NOMO-1 treated with dmso at 0.1 percent for 144 hours (cell line): ENCODE results near the gene MUC13.
"Not testable (repeated sequence)": the region's sequence is repeated elsewhere in the genome, so short reads cannot be mapped to it uniquely, and the experiment has no call there.

Experiments
- DNase-seq: peaks from one replicate; lab custom pipeline; 2025; ENCODE audit not compliant: unreplicated experiment; lab: John Stamatoyannopoulos, UW

The MUC13 gene

GRCh38 chr3:124934577-124934976 is at the start of gene MUC13:
MUC13 (minus strand) TSS chr3:124934751; CDS start chr3:124934712, 39 bp downstream.
- DNase-seq: peak; percentile 50

GRCh38 chr3:124982855-124983254 is 48.3 kb upstream of the MUC13 start:
- no peak for DNase-seq

GRCh38 chr3:124981472-124981871 is 46.9 kb upstream of the MUC13 start:
- DNase-seq: no peak

GRCh38 chr3:124978627-124979026 is 44.1 kb upstream of the MUC13 start:
- no peak for DNase-seq

GRCh38 chr3:124976383-124976782 is 41.8 kb upstream of the MUC13 start:
- DNase-seq: no peak

- DNase-seq: no peak
Measured at GRCh38 chr3:124974691-124975090, 40.1 kb upstream of the MUC13 start.

- DNase-seq: no peak
Measured at GRCh38 chr3:124973290-124973689, 38.7 kb upstream of the MUC13 start.

GRCh38 chr3:124972457-124972856 is 37.9 kb upstream of the MUC13 start:
- DNase-seq: no peak

GRCh38 chr3:124969963-124970722 is 35.6 kb upstream of the MUC13 start:
- no peak for DNase-seq

- DNase-seq: no peak
Measured at GRCh38 chr3:124969190-124969589, 34.6 kb upstream of the MUC13 start.

GRCh38 chr3:124967964-124968363 is 33.4 kb upstream of the MUC13 start:
- no peak for DNase-seq

- no peak for DNase-seq
Measured at GRCh38 chr3:124966521-124967445, 32.2 kb upstream of the MUC13 start.

GRCh38 chr3:124965413-124965812 is 30.9 kb upstream of the MUC13 start:
- no peak for DNase-seq

- DNase-seq: no peak
Measured at GRCh38 chr3:124964387-124964786, 29.8 kb upstream of the MUC13 start.

- no peak for DNase-seq
Measured at GRCh38 chr3:124963755-124964154, 29.2 kb upstream of the MUC13 start.

- no peak for DNase-seq
Measured at GRCh38 chr3:124962403-124962940, 27.9 kb upstream of the MUC13 start.

GRCh38 chr3:124960698-124961097 is 26.1 kb upstream of the MUC13 start:
- DNase-seq: no peak

GRCh38 chr3:124960105-124960504 is 25.6 kb upstream of the MUC13 start:
- DNase-seq: no peak

- DNase-seq: not testable (repeated sequence)
Measured at GRCh38 chr3:124957951-124958350, 23.4 kb upstream of the MUC13 start.

GRCh38 chr3:124952282-124952855 is 17.8 kb upstream of the MUC13 start:
- no peak for DNase-seq

GRCh38 chr3:124951511-124952281 is 17.1 kb upstream of the MUC13 start:
- DNase-seq: no peak
